ENCODE results near the gene PNCK.

PNCK gene

DNA sequence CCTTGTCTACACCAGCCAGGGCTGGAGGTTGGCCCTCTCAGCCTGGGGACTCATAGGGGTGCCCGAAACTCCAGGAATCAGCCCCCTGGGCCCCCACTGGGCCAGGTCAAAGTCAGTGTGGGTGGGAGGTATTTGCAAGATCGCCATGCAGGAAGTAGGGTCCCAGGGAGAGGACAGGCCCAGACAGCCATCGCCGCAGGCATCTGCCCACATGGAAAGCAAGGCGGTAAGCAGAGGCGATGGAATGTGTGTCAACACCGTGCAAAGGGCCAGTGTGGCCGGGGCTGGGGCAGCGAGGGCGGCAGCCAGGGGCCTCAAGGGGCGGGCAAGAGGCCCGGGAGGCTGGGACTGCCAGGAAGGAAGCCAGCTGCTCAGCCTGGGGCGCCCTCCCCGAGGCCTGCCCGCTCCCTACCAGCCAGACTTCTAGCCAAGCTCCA lies 45.9 kb downstream of the PNCK start:
- no peak for DNase-seq (ENCODE audit: low read depth)

DNA sequence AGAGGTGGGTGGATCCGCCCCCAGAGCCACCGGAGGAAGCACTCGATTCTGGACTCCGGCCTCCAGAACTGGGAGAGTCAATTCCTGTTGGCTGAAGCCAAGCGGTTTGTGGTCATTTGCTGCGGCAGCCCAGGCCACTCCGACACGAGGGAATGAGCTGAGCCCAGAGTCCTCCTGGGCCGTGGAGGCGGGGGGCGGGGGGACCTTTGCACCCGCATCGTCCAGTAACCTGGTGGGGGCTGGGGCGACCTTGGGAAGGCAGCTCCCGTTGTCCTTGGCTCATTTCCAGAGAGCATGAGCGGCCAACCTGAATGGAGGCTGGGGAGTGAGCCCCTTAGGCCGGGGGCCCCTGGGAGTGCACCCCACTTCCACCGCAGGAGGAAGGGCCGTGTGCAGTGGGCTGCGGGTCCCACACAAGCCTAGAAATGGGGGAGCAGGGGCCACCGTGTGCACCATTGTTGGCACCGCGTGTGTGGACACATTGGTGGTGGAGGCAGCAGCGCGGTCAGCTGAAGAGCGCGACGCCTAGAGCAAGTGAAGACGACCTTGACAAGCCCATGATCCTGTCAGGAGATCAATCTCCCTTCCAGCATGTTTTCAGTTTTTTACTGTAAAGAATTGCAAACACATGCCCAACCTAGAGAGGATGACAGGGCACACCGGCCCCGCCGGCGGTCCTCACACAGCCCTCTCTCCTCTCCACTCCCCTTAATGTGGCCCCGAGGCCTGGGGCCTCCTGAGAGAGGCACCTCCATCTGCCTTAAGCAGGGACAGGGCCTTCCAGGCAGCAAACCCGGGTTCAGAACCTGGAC lies 46.5 kb downstream of the PNCK start:
- DNase-seq (ENCODE audit: low read depth): no peak

GRCh38 chrX:153626025-153626633 lies 47.5 kb downstream of the PNCK start:
- DNase-seq (ENCODE audit: low read depth): no peak

DNA sequence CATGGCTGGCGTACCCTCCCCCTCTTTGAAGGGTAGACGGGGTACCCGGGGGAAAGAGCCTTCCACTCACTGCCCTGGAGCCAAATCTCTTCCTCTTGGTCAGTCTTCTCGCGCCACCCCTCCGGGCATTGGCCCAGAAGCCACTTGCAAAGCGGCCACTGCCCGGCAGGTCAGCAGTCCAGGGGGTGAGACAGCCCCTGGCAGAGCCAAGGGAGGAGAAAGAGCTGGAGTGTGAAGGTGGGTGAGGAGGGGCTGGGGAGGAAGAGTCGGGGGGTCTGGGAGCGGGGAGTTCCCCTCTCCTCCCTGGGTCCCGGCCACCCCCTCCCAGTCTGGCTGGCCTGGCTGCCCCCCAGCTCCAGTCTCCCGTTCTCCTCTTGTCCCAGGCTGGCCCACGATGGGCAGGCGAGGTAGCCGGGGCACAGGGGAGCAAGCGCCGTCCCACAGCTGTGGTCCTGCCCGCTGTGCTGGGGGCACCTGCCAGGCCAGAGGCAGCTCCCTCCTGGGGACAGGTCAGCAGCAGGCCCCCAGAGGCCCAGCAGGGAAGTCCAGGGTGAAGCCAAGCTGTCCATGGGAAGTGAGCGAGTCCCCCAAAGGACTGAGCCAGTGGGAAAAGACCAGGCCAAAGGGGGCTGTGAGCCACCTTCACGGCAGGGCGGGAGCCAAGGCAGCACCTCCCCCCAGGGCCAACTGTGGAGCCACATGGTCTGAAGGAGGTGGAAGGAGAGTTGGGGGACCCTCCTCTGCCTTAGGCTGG lies 48.2 kb downstream of the PNCK start:
- no peak for DNase-seq (ENCODE audit: low read depth)

- no peak for DNase-seq (ENCODE audit: low read depth)
Measured at GRCh38 chrX:153624196-153625091, 49.2 kb downstream of the PNCK start.

DNA sequence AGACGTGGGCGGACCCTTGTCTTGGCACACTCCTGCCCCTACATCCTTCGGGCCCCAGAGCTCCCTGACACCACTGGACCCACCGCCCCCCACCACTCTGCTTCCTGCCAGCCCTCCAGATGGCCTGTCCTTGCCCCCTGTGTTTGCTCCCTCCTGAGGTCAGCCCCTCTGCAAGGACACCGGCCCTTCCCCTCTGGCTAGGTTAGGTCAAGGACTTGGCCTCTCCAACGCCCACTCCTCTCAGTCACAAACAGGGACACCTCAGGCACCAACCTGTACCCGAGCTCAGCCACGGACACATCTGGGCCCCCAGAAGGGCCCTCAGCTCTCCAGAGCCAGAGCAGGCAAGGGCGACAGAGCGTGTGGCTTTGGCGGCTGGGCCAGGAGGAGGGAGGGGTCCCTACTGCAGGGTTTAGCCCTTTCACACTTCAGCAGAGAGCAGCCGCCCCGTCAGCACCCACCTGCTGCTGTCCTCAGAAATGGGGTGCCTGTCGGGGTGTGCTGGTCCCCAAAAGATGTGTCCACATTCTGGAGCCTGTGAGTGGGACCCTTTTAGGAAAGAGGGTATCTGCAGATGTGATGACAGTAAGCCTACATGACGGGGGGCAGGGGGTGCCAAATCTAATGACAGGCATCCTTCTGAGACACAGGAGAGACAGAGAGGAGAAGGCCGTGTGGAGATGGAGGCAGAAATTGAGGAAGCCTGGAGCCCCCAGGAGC lies 50.1 kb downstream of the PNCK start:
- no peak for DNase-seq (ENCODE audit: low read depth)

DNA sequence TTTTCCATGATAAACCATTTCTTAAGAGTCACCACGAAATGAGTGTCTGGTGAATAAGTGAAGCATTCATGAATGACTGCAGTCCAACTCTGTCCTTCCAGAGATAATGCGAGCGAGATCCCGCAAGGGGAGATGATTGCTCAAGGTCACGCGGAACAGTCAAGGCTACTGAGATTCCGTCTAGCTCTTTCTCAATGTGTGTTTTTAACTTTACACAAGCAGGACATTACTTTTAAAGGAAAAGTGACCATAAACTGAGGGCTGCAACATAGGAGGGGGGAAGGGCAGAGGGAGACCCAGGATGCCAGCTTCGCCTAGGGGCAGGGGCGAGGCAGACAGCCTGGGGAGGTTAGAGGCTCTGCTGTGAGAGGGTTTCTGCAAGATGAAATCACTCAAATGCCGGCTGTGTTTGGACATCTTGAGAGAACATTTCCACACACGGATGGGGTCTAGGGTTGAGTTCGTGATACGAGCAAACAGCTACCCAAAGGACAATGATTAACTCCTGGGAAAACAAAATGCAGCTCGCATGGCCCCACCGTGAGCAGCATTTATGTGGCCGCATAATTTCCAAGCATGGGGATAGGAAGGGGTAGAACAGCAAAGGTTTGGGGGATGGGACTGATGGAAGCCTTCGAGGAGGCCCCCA lies 50.8 kb downstream of the PNCK start:
- no peak for DNase-seq (ENCODE audit: low read depth)

- DNase-seq (ENCODE audit: low read depth): no peak
Measured at GRCh38 chrX:153621949-153622598, 51.5 kb downstream of the PNCK start.

DNA sequence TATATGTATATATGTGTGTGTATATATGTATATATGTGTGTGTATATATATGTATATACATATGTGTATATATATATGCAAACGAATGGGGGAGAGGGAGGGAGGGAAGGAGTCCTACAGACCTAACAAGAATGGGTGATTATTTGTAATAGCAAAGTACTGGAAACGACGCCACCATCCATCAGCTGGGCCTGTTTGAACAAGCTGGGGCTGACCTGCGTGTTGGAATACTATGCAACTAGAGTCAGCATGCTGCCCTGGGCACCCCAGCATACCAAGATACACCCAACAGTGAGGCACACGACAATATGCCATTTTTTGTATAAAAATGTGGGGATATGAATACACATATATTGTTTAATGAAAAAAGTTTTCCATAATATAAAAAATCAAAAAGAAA lies 53.0 kb downstream of the PNCK start:
- DNase-seq (ENCODE audit: low read depth): no peak

Data from ELR (cell line).